Measurements from ENCODE around the gene OSTN.
A peak's percentile ranks its signal among the peaks of the same experiment; 100 is the strongest.
"Not testable (repeated sequence)": the region's sequence is repeated elsewhere in the genome, so short reads cannot be mapped to it uniquely, and the experiment has no call there.

OSTN gene

DNA sequence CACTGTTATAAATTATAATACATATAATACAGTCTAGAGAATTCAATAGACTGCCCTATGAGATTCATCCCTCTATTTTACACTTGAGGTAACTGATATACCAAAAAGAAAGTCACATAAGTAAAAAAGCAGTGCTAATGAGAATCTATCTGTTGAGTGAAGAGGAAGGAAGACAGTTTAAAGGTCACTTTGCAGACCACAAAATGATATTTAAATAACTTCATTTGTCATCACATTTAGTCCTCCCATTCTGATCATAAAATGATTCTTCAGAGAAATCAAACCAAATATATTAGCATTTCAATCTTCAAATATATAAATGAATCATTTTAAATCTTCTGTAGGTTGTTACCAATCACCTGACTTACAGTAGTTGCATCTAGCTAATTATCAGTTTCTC lies 69.7 kb downstream of the OSTN start:
- no peak for DNase-seq (ENCODE audit: low read depth)

DNA sequence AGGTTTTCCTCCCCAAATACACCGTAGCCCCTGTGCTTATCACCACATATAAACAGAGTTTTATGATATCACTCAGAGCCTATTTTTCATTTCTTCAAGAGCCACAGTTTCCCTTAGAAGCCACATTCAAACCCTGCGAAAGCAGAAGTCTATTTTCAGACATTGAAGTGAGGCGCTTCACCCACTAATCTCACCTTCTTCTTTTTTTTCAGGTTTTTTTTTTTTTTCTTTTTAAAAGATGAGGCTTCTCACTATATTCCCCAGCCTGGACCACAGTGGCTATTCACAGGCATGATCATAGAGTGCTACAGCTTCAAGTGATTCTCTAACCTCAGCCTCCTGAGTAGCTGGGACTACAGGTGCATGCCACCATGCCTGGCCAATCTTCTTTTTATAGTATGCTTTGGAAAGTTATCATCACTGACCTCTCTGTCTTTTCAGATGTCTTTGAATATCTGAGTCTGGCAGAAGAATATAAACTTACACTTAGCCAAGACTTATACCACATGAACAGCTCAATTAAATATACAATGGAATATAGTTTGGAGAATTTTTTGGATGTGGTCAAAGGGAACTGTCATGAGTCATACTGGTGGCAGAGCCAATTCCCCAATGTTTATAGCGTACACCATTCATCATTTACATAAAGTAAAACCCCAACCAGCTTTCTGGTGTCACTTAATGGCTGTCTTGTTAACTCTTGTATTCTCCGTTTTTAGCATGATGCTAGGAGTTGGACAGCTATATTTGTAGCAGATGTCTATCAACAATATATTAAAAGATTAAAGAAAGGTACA lies 70.4 kb downstream of the OSTN start:
- no peak for DNase-seq (ENCODE audit: low read depth)

- not testable (repeated sequence) for DNase-seq (ENCODE audit: low read depth)
Observed at GRCh38 chr3:191275244-191275643, 76.2 kb downstream of the OSTN start.

- DNase-seq (ENCODE audit: low read depth) = no peak
Observed at GRCh38 chr3:191275751-191276150, 76.7 kb downstream of the OSTN start.

- no peak for DNase-seq (ENCODE audit: low read depth)
Observed at GRCh38 chr3:191280111-191280510, 81.1 kb downstream of the OSTN start.

DNA sequence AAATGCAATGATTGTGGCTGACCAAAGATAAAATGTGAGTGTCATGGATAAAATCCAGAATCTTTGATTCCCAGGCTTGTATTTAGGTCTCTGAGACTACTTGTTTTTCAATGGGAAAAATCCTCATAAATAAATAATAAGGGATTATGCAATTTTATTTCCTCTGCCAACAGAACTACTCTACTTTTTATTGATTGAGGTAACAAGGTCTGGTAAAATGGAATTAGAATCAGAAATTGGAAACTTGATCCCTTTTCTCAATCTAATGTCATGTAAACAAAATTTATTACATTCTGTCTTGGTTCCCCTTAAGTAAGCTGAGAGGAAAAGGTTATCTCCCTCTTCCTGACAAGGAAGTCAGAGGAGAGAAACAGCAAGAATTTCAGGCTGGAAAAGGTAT lies 81.8 kb downstream of the OSTN start:
- DNase-seq (ENCODE audit: low read depth) = no peak

DNA sequence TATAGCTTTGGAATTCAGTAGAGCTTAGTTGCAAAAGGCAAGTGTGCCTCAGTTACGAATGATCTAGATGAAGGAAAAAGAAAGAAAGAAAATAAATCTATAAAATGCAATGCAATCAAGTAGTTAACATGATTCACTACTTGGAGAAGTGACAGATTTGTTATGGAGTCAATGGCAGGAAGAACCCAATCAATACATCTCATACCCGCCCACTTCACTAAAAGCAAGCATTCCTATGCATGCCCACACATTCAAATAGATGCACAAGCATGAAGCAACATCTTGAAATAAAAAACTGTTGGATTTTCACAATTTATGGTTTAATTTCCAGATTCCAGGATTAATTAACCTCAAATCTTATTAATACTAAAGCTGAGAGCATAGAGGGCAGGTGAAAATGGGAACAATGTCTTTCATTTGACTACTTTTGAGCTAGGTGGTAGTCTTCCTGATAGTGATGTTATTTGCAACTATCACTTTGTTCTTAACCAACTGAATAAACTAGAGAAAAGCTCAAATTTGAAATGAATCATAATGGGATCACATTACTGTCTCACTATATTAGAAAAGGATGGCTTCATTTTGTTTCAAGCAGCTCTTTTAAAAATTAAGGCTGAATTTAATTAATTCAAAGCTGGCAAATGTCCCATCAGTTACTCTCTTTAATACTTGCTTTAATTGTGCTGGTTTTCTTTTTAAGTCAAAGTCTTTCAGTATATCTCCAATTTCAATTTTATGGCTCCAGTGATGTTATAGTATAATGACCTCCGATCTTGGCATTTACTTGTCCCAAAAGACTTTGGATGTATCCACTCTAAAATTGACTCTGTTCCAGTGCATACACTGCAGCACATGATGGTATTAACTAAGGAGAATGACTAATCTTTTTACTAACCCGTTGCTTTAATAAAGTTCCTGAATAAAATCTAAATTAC lies 83.5 kb downstream of the OSTN start:
- no peak for DNase-seq (ENCODE audit: low read depth)

DNA sequence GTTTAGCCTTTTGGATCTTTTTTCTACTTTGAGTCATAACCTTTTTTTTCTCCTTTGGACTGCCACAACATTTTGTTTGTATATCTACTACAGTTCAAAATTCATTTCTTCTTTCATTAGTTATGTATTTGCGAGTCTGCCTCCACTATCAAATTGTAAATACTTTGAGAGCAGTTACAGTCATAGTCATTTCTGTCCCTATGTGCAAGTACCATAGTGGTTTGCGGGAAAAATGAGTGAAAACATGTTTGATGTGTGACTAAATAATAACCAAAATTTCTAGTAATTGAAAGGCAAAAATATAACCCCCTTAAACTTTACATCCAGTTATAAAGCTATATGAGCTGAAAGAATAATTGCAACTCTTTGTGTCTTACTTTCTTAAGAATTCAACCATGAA lies 84.4 kb downstream of the OSTN start:
- DNase-seq (ENCODE audit: low read depth) = no peak

- peak; percentile 12 for DNase-seq (ENCODE audit: low read depth)
Observed at GRCh38 chr3:191290311-191291025, 91.4 kb downstream of the OSTN start.

- DNase-seq (ENCODE audit: low read depth) = no peak
Observed at GRCh38 chr3:191292243-191293015, 93.4 kb downstream of the OSTN start.

- no peak for DNase-seq (ENCODE audit: low read depth)
Observed at GRCh38 chr3:191294291-191294690, 95.2 kb downstream of the OSTN start.

DNA sequence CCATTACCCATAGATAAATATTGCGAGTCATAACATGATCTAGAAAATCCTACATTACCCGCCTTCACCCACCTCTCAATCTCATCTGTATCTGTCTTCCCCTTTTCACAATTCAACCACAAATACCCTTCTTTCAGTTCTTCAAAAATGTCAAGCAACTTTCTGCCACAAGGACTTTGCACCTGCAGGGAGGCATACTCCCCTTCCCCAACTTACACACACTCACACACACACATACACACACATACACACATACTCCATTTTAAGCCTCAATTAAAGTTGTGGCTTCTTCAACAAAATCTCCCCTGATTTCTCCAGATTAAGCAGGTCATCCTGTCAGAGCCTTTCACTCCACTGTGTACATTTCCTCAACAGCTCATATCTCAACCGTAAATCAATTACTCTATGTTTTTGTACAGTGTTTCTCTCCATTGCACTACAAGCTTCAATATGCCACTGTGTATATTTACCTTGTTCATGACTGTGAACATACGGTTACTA lies 97.0 kb downstream of the OSTN start:
- no peak for DNase-seq (ENCODE audit: low read depth)

DNA sequence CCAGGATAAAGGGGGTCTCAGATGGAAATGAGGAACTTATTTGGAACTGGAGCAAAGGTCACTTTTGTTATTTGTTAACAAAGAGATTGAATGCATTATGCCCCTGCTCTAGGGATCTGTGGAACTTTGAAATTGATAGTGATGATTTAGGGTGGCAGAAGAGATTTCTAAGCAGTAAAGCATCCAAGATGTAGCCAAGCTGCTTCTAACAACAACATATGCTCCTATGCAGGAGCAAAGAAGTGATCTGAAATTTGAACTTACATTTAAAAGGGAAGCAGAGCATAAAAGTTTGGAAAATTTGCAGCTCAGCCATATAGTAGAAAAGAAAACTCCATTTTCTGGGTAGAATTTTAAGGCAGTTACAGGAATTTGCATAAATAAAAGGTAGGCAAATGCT lies 99.8 kb downstream of the OSTN start:
- no peak for DNase-seq (ENCODE audit: low read depth)

DNA sequence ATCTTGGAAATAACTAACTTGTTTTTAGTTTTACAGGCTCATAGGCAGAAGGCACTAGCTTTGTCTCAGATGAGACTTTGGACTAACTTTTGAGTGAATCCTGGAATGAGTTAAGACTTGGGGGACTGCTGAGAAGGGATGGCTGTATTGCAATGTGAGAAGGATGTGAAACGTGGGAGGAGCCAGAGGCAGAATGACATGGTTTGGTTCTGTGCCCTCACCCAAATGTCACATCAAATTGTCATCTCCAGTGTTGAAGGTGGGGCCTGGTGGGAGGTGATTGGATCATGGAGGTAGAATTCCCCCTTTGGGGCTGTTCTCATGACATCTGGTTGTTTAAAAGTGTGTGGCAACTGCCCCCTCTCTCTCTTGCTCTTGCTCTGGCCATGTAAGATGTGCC lies 101.4 kb downstream of the OSTN start:
- DNase-seq (ENCODE audit: low read depth) = no peak

DNA sequence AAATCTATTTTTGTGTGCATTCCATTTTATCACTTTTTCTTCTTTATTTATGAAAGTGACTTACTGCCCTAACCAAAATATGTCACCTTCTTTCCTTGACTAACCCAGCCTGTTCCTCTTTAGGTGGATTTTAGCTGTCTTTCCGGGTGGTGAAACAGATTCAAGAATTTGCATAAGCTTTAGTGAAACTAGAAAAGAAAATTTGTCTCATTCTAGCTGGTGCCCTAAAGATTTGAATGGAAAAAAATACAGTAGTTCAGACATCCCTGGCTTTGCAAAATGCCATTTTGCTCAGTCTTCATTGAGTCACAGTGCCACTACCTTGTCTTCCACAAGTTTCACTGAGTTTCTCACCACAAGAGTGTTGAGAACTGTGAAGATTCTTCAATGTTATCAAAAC lies 102.0 kb downstream of the OSTN start:
- DNase-seq (ENCODE audit: low read depth) = no peak

GRCh38 chr3:191301782-191302411 lies 102.9 kb downstream of the OSTN start:
- DNase-seq (ENCODE audit: low read depth) = no peak

- no peak for DNase-seq (ENCODE audit: low read depth)
Observed at GRCh38 chr3:191302451-191302850, 103.4 kb downstream of the OSTN start.

DNA sequence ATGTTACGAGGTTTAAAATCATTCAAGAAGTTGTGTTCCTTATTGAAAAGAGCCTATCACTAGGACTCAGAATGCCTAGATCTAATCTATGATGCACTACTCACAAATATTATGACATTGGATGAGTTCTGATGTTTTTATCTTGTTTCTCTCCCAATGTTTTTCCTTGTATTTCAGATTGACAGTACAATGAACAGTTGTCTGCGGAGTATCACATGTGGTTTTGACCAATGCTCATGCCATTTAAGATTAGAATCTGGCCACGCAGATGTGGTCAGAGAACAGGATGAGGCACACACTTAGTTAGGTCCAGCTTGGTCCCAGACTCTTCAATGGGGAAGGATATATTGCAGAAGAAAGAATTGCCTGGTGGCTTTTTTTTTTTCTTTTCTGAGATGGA lies 104.6 kb downstream of the OSTN start:
- peak; percentile 78 for DNase-seq (ENCODE audit: low read depth)

GRCh38 chr3:191306428-191306827 lies 107.4 kb downstream of the OSTN start:
- DNase-seq (ENCODE audit: low read depth) = no peak

- no peak for DNase-seq (ENCODE audit: low read depth)
Observed at GRCh38 chr3:191307341-191307740, 108.3 kb downstream of the OSTN start.

- no peak for DNase-seq (ENCODE audit: low read depth)
Observed at GRCh38 chr3:191313296-191313695, 114.3 kb downstream of the OSTN start.
